Endodermal cell (in vitro differentiated cells): ENCODE measurements around the gene PLA2G4F. TPM values are rescaled to one million over a fixed set of nuclear protein-coding genes. Genes with fewer than 3 reads are reported as not detected.

Experiments
- DNase-seq: peaks from one replicate; pipeline ENCODE4 v3.0.0-alpha.2; 2017
- H3K27ac ChIP-seq: 2 replicates; pipeline ENCODE4 v1.5.1; 2013; ENCODE audit warnings: mild to moderate bottlenecking, low read depth, low read length, moderate library complexity
- H3K27me3 ChIP-seq: 2 replicates; pipeline ENCODE4 v1.6.1; 2013; ENCODE audit warnings: mild to moderate bottlenecking, low read length, moderate library complexity; ENCODE audit not compliant: insufficient read depth, control insufficient read depth, poor library complexity, severe bottlenecking
- H3K36me3 ChIP-seq: 2 replicates; pipeline ENCODE4 v1.7.0; 2013; ENCODE audit warnings: mild to moderate bottlenecking, low read length, moderate library complexity; ENCODE audit not compliant: control insufficient read depth, insufficient read depth
- H3K4me1 ChIP-seq: one replicate; pipeline ENCODE4 v1.7.0; 2013; ENCODE audit warnings: low read length; ENCODE audit not compliant: control insufficient read depth, insufficient read depth
- H3K4me3 ChIP-seq: 2 replicates; pipeline ENCODE4 v1.5.1; 2013; ENCODE audit warnings: mild to moderate bottlenecking, low read length, moderate library complexity
- H3K9ac ChIP-seq: 2 replicates; pipeline ENCODE4 v1.6.1; 2013; ENCODE audit warnings: mild to moderate bottlenecking, low read length, moderate library complexity; ENCODE audit not compliant: poor library complexity, severe bottlenecking; ENCODE audit errors: extremely low read depth
- H3K9me3 ChIP-seq: 2 replicates; pipeline ENCODE4 v1.6.1; 2013; ENCODE audit warnings: mild to moderate bottlenecking, low read length, moderate library complexity; ENCODE audit not compliant: control insufficient read depth
- H3K27ac Mint-ChIP-seq: 2 replicates; pipeline ENCODE4 v1.8.0; 2020; ENCODE audit warnings: mixed read lengths
- H3K27me3 Mint-ChIP-seq: 2 replicates; pipeline ENCODE4 v1.8.0; 2021; ENCODE audit warnings: mild to moderate bottlenecking, mixed read lengths; ENCODE audit not compliant: insufficient read depth
- H3K36me3 Mint-ChIP-seq: 2 replicates; pipeline ENCODE4 v1.8.0; 2020; ENCODE audit warnings: low read depth, mixed read lengths
- H3K4me1 Mint-ChIP-seq: 2 replicates; pipeline ENCODE4 v1.8.0; 2020; ENCODE audit warnings: mixed read lengths
- H3K4me3 Mint-ChIP-seq: 2 replicates; pipeline ENCODE4 v1.8.0; 2020; ENCODE audit warnings: mild to moderate bottlenecking, moderate library complexity, mixed read lengths
- H3K9me3 Mint-ChIP-seq: 2 replicates; pipeline ENCODE4 v1.8.0; 2020; ENCODE audit warnings: mild to moderate bottlenecking, mixed read lengths
- WGBS, 2 experiments: methylation state at CpG; one replicate each; pipeline versions ENCODE4 v1.1.5 to v1.1.7; 2013; ENCODE audit warnings: missing lambda C conversion rate in 2 of 2, mixed read lengths in 1 of 2; ENCODE audit not compliant: insufficient coverage in 1 of 2, insufficient read length in 1 of 2; 5-methylcytosine and 5-hydroxymethylcytosine counted together
- total RNA-seq, 2 donors: library from RNA; stranded (reverse); fragmentation: NEBNext Ultra II Directional in 1 of 2; extraction: Animal tissue kit (Norgen Biotek cat#: 25700) in 1 of 2; gene quantifications; 2 replicates in 1 of 2; 3 replicates in 1 of 2; pipeline ENCODE4 v1.2.1, GENCODE V29; 2021
- TF ChIP-seq, protein P1 (sequence below): fragments of 200-600 bp; sonication (generic); conservative IDR thresholded peaks from 2 replicates; pipeline ENCODE4 v1.5.0; 2021; ENCODE audit warnings: antibody characterized with exemption, mild to moderate bottlenecking

The PLA2G4F gene
- total RNA-seq, 2 donors from 2014 or later = 0.22 TPM; not detected in 1

DNA sequence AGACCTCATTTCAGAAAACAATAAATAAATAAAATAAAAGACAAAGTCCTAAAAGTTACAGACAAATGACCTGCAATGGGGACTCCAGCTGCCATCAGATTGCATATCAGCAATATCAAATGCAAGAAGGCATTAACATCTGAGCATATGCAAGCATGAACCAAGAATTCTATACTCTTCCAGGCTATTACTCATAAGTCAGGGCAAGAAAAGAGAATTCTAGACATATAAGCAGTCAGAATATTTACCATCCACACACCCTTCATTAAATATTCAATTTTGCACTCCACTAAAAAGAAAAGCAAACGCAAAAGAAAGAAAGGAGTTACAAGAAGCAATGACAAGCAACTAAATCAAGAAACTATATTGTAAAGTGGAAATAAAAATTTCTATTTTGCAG is 21.1 kb downstream of the PLA2G4F start:
- Mint-ChIP-seq H3K27me3 (no peaks in the 10 kb centered on the region), H3K36me3 (no peaks in the 10 kb centered on the region), H3K9me3 (peaks cover 23% of the 10 kb centered on the region), H3K4me3 (no peak overlapping the region), H3K27ac (no peak overlapping the region), H3K4me1 (peaks cover 9% of the 10 kb centered on the region)
- WGBS, 2 experiments = 86% methylated on average over 1 of the region's 1 CpG; no CpG with 5 or more reads in 1 of the 2 experiments
- Histone ChIP-seq H3K9ac (no peak overlapping the region), H3K9me3 (peaks cover 24% of the 10 kb centered on the region), H3K27ac (no peak overlapping the region), H3K27me3 (no peaks in the 10 kb centered on the region), H3K4me3 (no peak overlapping the region), H3K36me3 (no peaks in the 10 kb centered on the region), H3K4me1 (peaks cover under 1% of the 10 kb centered on the region)
- DNase-seq = no peak
- TF ChIP-seq, protein P1, sequence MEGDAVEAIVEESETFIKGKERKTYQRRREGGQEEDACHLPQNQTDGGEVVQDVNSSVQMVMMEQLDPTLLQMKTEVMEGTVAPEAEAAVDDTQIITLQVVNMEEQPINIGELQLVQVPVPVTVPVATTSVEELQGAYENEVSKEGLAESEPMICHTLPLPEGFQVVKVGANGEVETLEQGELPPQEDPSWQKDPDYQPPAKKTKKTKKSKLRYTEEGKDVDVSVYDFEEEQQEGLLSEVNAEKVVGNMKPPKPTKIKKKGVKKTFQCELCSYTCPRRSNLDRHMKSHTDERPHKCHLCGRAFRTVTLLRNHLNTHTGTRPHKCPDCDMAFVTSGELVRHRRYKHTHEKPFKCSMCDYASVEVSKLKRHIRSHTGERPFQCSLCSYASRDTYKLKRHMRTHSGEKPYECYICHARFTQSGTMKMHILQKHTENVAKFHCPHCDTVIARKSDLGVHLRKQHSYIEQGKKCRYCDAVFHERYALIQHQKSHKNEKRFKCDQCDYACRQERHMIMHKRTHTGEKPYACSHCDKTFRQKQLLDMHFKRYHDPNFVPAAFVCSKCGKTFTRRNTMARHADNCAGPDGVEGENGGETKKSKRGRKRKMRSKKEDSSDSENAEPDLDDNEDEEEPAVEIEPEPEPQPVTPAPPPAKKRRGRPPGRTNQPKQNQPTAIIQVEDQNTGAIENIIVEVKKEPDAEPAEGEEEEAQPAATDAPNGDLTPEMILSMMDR = no peak

DNA sequence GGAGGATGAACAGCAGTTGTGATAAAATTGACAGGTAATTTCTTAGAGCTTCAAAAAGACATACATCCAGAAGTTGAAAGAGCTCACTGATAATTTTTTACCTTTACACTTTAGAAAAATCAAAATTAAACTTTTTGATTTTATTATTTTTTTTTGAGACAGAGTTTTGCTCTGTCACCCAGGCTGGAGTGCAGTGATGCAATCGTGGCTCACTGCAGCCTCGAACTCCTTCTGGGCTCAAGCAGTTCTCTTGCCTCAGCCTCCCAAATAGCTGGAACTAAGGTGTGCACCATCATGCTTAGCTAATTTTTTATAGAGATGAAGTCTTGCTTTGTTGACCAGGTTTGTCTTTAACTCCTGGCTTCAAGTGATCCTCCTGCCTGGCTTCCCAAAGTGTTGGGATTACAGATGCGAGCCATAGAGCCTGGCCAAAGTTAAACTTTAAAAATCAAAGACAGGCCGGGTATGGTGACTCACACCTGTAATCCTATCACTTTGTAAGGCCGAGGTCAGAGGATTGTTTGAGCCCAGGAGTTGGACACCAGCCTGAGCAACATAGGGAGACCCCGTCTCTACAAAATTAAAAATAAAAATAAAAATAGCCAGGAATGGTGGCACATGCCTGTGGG is 21.7 kb downstream of the PLA2G4F start:
- no peaks in the 10 kb centered on the region for H3K36me3 Mint-ChIP-seq
- H3K4me1 Mint-ChIP-seq = peaks cover 3% of the 10 kb centered on the region
- no peak overlapping the region for H3K27ac Mint-ChIP-seq
- Histone ChIP-seq H3K9ac (no peak overlapping the region), H3K4me1 (no peaks in the 10 kb centered on the region), H3K9me3 (peaks cover 19% of the 10 kb centered on the region), H3K27me3 (no peaks in the 10 kb centered on the region), H3K36me3 (no peaks in the 10 kb centered on the region), H3K4me3 (no peak overlapping the region), H3K27ac (no peak overlapping the region)
- TF ChIP-seq, protein P1 = no peak
- no peak for DNase-seq
- H3K9me3 Mint-ChIP-seq = peaks cover 19% of the 10 kb centered on the region
- H3K4me3 Mint-ChIP-seq = no peak overlapping the region
- 83 to 90% methylated on average over 5 to 6 of the region's 6 CpGs for WGBS, 2 experiments
- H3K27me3 Mint-ChIP-seq = no peaks in the 10 kb centered on the region

DNA sequence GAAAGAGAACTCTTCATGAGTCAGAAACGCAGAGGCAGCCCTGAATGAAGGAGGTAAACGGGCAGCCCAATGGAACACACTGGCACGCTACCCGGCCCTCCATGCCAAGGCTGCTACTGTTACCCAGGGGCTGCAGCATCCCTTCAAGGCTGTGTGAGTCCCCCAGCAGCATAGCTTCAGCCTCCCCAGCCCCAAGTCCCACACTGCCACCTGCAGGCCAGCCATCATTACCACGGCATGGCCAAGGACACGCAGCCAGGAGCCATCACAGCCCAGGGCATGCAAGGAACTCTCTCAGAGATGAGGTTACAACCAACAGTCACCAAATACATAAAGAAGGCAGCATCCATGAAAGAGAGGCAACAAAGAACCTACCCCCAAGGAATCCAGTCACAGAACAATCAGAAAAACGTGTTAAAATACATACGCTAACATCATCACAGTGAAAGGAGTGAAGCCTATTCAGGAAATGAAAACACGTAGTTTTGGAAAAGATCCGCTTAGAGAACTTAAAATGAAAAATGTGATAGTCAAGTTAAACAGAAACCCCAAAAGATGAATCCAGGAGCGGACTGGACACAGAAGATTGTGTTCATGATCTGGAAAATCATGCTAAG is 22.4 kb downstream of the PLA2G4F start:
- TF ChIP-seq, protein P1 = peak; percentile 86
- peaks cover 12% of the 10 kb centered on the region for H3K9me3 Mint-ChIP-seq
- DNase-seq = peak; percentile 96
- Histone ChIP-seq H3K36me3 (no peaks in the 10 kb centered on the region), H3K9me3 (peaks cover 12% of the 10 kb centered on the region), H3K4me3 (no peak overlapping the region), H3K4me1 (no peaks in the 10 kb centered on the region), H3K27me3 (no peaks in the 10 kb centered on the region), H3K9ac (no peak overlapping the region), H3K27ac (no peak overlapping the region)
- no peak overlapping the region for H3K27ac Mint-ChIP-seq
- no peaks in the 10 kb centered on the region for H3K4me1 Mint-ChIP-seq
- WGBS, 2 experiments = 67 to 86% methylated on average over 7 to 11 of the region's 11 CpGs
- H3K27me3 Mint-ChIP-seq = no peaks in the 10 kb centered on the region
- no peak overlapping the region for H3K4me3 Mint-ChIP-seq
- H3K36me3 Mint-ChIP-seq = no peaks in the 10 kb centered on the region
